SU-DHL-6 (cell line): Measurements from ENCODE around the gene C2orf72.

Experiments
- H2AFZ ChIP-seq: fragments of 200-600 bp; sonication (generic); 2 replicates; pipeline ENCODE4 v1.6.1; 2014; ENCODE audit warnings: low read depth, mild to moderate bottlenecking, moderate library complexity, mixed read lengths, antibody characterized with exemption, low read length; ENCODE audit not compliant: severe bottlenecking
- H3F3A ChIP-seq: fragments of 200-600 bp; shearing (Covaris generic); 2 replicates; pipeline ENCODE4 v1.6.0; 2016; ENCODE audit warnings: antibody characterized with exemption, mild to moderate bottlenecking; ENCODE audit not compliant: insufficient read depth
- H3K27ac ChIP-seq: fragments of 200-600 bp; sonication (generic); 2 replicates; pipeline ENCODE4 v1.5.1; 2016; ENCODE audit warnings: low read depth, mild to moderate bottlenecking, low read length, moderate library complexity, mixed read lengths
- H3K27me3 ChIP-seq: fragments of 200-600 bp; sonication (generic), shearing (Covaris generic); 2 replicates; pipeline ENCODE4 v1.6.0; 2014; ENCODE audit warnings: mild to moderate bottlenecking, low read length
- H3K36me3 ChIP-seq: fragments of 200-600 bp; sonication (generic); 2 replicates; pipeline ENCODE4 v1.6.1; 2014; ENCODE audit warnings: mild to moderate bottlenecking, low read length, mixed read lengths
- H3K4me2 ChIP-seq: fragments of 300-600, 200-600 bp; shearing (Covaris generic), sonication (generic); 2 replicates; pipeline ENCODE4 v1.6.0; 2014; ENCODE audit warnings: low read length, low read depth, mild to moderate bottlenecking; ENCODE audit not compliant: poor library complexity, severe bottlenecking
- H3K4me3 ChIP-seq: fragments of 200-600 bp; sonication (generic); 2 replicates; pipeline ENCODE4 v1.5.1; 2014; ENCODE audit warnings: antibody characterized with exemption, low read length, mild to moderate bottlenecking, mixed read lengths; ENCODE audit not compliant: insufficient read depth, poor library complexity, severe bottlenecking
- H3K79me2 ChIP-seq: fragments of 200-600 bp; sonication (generic); 2 replicates; pipeline ENCODE4 v1.6.1; 2014; ENCODE audit warnings: mild to moderate bottlenecking, low read length, moderate library complexity; ENCODE audit not compliant: insufficient read depth
- H3K9ac ChIP-seq: fragments of 200-600 bp; sonication (generic); 2 replicates; pipeline ENCODE4 v1.7.0; 2014; ENCODE audit warnings: mild to moderate bottlenecking, low read length
- H3K9me2 ChIP-seq: fragments of 200-600 bp; sonication (generic); replicated peaks from 2 replicates; pipeline ENCODE4 v1.6.1; 2014; ENCODE audit warnings: low read length; ENCODE audit not compliant: insufficient read depth
- H3K9me3 ChIP-seq: fragments of 200-600 bp; sonication (generic); 2 replicates; pipeline ENCODE4 v1.6.1; 2014; ENCODE audit warnings: low read length, mixed read lengths; ENCODE audit not compliant: insufficient read depth
- H4K20me1 ChIP-seq: fragments of 200-600 bp; sonication (generic); 2 replicates; pipeline ENCODE4 v1.6.1; 2014; ENCODE audit warnings: low read depth, mild to moderate bottlenecking, antibody characterized with exemption, low read length, moderate library complexity, mixed read lengths
- EZH2phosphoT487 ChIP-seq: fragments of 200-600 bp; sonication (generic), shearing (Covaris generic); conservative IDR thresholded peaks from 2 replicates; pipeline ENCODE4 v1.6.1; 2018; ENCODE audit warnings: mild to moderate bottlenecking, antibody characterized with exemption, low read length, moderate library complexity, mixed read lengths
- TF ChIP-seq, protein P1 (sequence below): fragments of 200-600 bp; sonication (generic); IDR thresholded peaks from one replicate; pipeline ENCODE4 v1.5.1; 2017; ENCODE audit warnings: antibody characterized with exemption, mild to moderate bottlenecking, low read length, moderate library complexity; ENCODE audit not compliant: insufficient read depth, poor library complexity, severe bottlenecking

The C2orf72 gene

DNA sequence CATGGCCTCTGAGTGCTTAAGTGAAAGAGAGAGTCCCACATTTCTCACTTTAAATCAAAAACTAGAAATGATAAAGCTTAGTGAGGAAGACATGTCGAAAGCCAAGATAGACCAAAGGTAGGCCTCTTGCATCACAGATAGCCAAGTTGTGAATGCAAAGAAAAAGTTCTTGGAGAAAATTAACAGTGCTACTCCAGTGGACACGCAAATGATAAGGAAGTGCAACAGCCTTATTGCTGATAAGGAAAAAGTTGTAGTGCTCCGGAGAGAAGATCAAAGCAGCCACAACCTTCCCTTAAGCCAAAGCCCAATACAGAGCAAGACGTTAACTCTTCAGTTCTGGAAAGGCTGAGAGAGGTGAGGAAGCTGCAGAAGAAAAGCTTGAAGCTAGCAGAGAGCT is 51.4 kb downstream of the C2orf72 start:
- H3K9ac ChIP-seq, result no peak overlapping the region

DNA sequence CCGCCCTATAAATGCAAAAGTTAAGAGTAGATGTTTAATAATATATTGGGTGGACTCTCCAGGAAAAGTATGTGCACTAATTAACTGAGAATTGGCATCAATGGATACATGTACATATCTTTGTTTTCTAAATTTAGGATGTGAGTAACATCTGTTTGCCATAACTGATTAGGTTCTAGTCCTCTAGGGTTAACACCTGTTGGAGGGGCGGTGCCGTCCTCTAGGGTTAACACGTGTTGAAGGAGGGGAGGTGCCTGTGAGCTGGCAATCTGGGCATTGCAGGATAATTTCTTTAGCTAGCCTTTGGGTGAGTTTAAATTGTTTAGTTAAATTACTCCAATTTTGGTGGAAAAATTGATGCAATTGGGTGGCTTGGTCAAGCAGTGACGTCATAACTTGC is 56.6 kb downstream of the C2orf72 start:
- Histone ChIP-seq H3F3A (no peaks in the 10 kb centered on the region), H3K4me2 (no peak overlapping the region), H3K36me3 (peaks cover 10% of the 10 kb centered on the region), H3K9me2 (no peaks in the 10 kb centered on the region), H2AFZ (no peak overlapping the region), H3K9ac (no peak overlapping the region), H3K4me3 (no peak overlapping the region), H3K9me3 (peaks cover 6% of the 10 kb centered on the region; the same call in 1 of the 2 replicates), H3K27me3 (no peaks in the 10 kb centered on the region), H4K20me1 (no peaks in the 10 kb centered on the region), H3K79me2 (no peaks in the 10 kb centered on the region; the same call in 1 of the 2 replicates), H3K27ac (no peak overlapping the region)
- TF ChIP-seq EZH2phosphoT487, result no peak
- TF ChIP-seq, protein P1, sequence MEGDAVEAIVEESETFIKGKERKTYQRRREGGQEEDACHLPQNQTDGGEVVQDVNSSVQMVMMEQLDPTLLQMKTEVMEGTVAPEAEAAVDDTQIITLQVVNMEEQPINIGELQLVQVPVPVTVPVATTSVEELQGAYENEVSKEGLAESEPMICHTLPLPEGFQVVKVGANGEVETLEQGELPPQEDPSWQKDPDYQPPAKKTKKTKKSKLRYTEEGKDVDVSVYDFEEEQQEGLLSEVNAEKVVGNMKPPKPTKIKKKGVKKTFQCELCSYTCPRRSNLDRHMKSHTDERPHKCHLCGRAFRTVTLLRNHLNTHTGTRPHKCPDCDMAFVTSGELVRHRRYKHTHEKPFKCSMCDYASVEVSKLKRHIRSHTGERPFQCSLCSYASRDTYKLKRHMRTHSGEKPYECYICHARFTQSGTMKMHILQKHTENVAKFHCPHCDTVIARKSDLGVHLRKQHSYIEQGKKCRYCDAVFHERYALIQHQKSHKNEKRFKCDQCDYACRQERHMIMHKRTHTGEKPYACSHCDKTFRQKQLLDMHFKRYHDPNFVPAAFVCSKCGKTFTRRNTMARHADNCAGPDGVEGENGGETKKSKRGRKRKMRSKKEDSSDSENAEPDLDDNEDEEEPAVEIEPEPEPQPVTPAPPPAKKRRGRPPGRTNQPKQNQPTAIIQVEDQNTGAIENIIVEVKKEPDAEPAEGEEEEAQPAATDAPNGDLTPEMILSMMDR, result no peak

More for the DNA sequence above, 51.4 kb downstream of the C2orf72 start:
- H3K4me2 ChIP-seq, result no peak overlapping the region
- H2AFZ ChIP-seq, result no peak overlapping the region
- no peaks in the 10 kb centered on the region for H3K9me3 ChIP-seq
- no peak for TF ChIP-seq EZH2phosphoT487
- TF ChIP-seq, protein P1, result no peak
- H3K36me3 ChIP-seq, result peaks cover 17% of the 10 kb centered on the region; the same call in 1 of the 2 replicates
- no peaks in the 10 kb centered on the region for H3K27me3 ChIP-seq
- no peaks in the 10 kb centered on the region for H3F3A ChIP-seq
- no peaks in the 10 kb centered on the region for H3K79me2 ChIP-seq
- no peak overlapping the region for H3K4me3 ChIP-seq
- H3K9me2 ChIP-seq, result no peaks in the 10 kb centered on the region
- no peaks in the 10 kb centered on the region for H4K20me1 ChIP-seq
- H3K27ac ChIP-seq, result no peak overlapping the region

DNA sequence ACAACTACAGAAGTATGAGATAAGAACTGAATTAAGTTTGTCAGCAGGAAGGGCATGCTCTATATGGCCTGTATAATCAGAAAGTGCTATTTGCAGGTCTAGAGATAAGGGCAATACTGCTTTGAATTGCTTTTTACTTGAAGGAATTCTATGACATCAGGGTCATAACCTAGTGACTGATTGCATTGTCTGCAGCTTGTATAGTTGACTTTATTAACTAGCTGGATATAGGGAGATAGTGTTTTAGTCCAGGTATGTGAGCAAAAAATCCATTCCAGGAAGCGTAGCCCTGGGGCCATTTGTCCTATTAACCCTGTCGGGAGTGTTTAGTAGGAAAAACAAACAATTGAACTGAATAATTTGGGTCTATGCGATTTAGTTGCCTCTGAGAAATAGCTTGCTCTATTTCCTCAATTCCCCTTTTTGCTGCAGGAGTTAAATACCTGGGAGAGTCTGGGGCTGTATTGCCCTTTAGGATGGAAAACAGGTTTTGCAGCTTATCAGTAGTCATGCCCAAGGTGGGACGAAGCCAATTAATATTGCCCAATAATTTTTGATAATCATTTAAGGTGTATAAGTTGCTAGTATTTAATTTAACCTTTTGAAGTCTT is 57.5 kb downstream of the C2orf72 start:
- Histone ChIP-seq H3K36me3 (peaks cover 19% of the 10 kb centered on the region), H3K4me3 (no peak overlapping the region), H2AFZ (no peak overlapping the region), H3K9me2 (no peaks in the 10 kb centered on the region), H3K27me3 (no peaks in the 10 kb centered on the region), H3K4me2 (no peak overlapping the region), H3K9me3 (peaks cover 15% of the 10 kb centered on the region; the same call in 1 of the 2 replicates), H3F3A (no peaks in the 10 kb centered on the region), H3K27ac (no peak overlapping the region), H4K20me1 (no peaks in the 10 kb centered on the region), H3K9ac (no peak overlapping the region), H3K79me2 (no peaks in the 10 kb centered on the region; the same call in 1 of the 2 replicates)
- TF ChIP-seq, protein P1, result no peak
- TF ChIP-seq EZH2phosphoT487, result no peak
